Spleen (tissue), 7 donors: ENCODE results near the gene SHKBP1.

Experiments used
- CTCF ChIP-seq, 11 experiments: fragments of 200-600 bp in 7 of 11; fragments of 450-650 bp in 4 of 11; sonication (generic) in 4 of 11; IDR thresholded peaks in 8 of 11; conservative IDR thresholded peaks in 3 of 11; 1 replicate in 7 of 11; 2 replicates in 4 of 11; pipeline versions ENCODE4 v1.4.0 to v1.8.0; 2016 to 2021; ENCODE audit warnings: antibody characterized with exemption in 11 of 11, inconsistent platforms in 4 of 11, mild to moderate bottlenecking in 1 of 11
- POLR2A ChIP-seq, 3 donors: fragments of 450-650 bp; IDR thresholded peaks; one replicate each; pipeline ENCODE4 v1.5.1; 2017; ENCODE audit warnings: antibody characterized with exemption in 3 of 3, mild to moderate bottlenecking in 1 of 3
- POLR2AphosphoS5 ChIP-seq, 3 donors: sonication (generic); formaldehyde crosslinking; IDR thresholded peaks; one replicate each; pipeline ENCODE4 v1.5.1; 2017; ENCODE audit warnings: antibody characterized with exemption in 3 of 3
- donor health status: DM: no; HTN: no; CAD: no; lungs with moderate emphysema.
- donor health status: DM: no; HTN: no; CAD: no.
- donor health status: DM: no; HTN: no; CAD: no.

DNA sequence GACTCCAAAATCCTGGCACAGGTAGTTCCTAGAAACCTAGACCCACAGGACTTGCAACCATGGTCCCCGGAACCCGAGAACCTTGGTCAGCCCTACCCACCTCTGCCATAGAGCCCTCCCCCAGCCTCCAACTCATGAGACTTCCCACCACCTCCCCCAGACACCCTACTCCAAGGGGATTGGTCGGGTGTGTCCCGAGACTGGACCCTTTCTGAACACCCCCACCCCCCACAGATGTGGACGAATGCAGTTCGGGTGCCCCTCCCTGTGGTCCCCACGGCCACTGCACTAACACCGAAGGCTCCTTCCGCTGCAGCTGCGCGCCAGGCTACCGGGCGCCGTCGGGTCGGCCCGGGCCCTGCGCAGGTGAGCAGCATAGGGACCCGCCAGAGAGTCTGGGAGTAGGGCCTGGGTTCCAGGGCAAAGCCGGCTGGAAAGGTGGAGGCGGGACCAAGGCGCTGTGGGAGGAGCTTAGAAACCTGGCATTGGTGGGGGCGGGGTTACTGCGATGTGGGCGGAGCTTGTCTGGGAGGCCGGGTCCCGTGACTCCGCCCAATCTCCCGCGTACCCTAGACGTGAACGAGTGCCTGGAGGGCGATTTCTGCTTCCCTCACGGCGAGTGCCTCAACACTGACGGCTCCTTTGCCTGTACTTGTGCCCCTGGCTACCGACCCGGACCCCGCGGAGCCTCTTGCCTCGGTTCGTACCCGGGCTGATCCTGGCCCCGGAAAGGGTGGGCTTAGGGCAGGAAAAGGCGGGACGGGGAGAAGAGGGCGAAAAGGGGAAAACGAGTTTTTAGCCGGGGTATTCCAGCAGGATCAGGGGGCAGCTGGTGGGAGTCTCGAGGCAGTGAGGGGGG lies 36.4 kb downstream of the SHKBP1 start:
- no peak for TF ChIP-seq CTCF (IDR thresholded peaks at IDR 0.05 in 8 of 11, conservative IDR thresholded peaks at IDR 0.05 in 3 of 11)
- TF ChIP-seq POLR2AphosphoS5 (IDR thresholded peaks at IDR 0.05) = peak in 1 of 3 donors; percentile 23
- TF ChIP-seq POLR2A (IDR thresholded peaks at IDR 0.05) = no peak
